Tongue (tissue), 3 donors: ENCODE data around the gene CROT. TPM values are rescaled to one million over a fixed set of nuclear protein-coding genes. Genes with fewer than 3 reads are reported as not detected.

Source experiments
- DNase-seq: peaks from one replicate; pipeline ENCODE4 v3.0.0-alpha.2; 2015
- small RNA-seq: library from RNA; depleted of rRNA; stranded (forward); fragments of <200 nt; gene quantifications from one replicate; pipeline ENCODE3, GENCODE V24; 2014; ENCODE audit warnings: low replicate concordance
- total RNA-seq: library from RNA; depleted of rRNA; stranded (reverse); fragments of >200 nt; gene quantifications from one replicate; pipeline ENCODE4 v1.2.3, GENCODE V29; 2014

Gene CROT
- total RNA-seq, 1 donor from 2014 or later: 30.4 TPM

GRCh38 chr7:87416682-87417587, 71.5 kb downstream of the CROT start:
- peak; percentile 85 for DNase-seq

GRCh38 chr7:87420173-87420572, 74.7 kb downstream of the CROT start:
- no peak for DNase-seq

- no peak for DNase-seq
These were observed 78.6 kb downstream of the CROT start for GRCh38 chr7:87424075-87424474.

- no peak for DNase-seq
These were observed 80.7 kb downstream of the CROT start for GRCh38 chr7:87426160-87426559.

- DNase-seq: no peak
These were observed 81.8 kb downstream of the CROT start for GRCh38 chr7:87427288-87427687.

GRCh38 chr7:87432536-87432935, 87.1 kb downstream of the CROT start:
- no peak for DNase-seq

- DNase-seq: no peak
These were observed 90.1 kb downstream of the CROT start for GRCh38 chr7:87435546-87435945.

- no peak for DNase-seq
These were observed 100.4 kb downstream of the CROT start for GRCh38 chr7:87445897-87446296.

- DNase-seq: no peak
These were observed 101.7 kb downstream of the CROT start for GRCh38 chr7:87447116-87447635.

GRCh38 chr7:87448388-87448787, 102.9 kb downstream of the CROT start:
- DNase-seq: no peak

Small RNA genes lying within 50 kb of the gene (small RNA-seq; reads per million reads assigned to genes)
- gene RF02195: not detected
- not detected for gene RF02196

Other genes with a start within 250 kb of the CROT start
- gene DMTF1, start 193.2 kb upstream of the CROT start, total RNA-seq: 142 TPM
- 29.2 TPM for gene TMEM243, start 125.9 kb upstream of the CROT start, total RNA-seq
- 3.7 TPM for gene ABCB4, start 130.0 kb downstream of the CROT start, total RNA-seq